ENCODE measurements around the gene PA2G4. TPM values are rescaled to one million over a fixed set of nuclear protein-coding genes. Genes with fewer than 3 reads are reported as not detected.

PA2G4 gene
- total and polyA plus RNA-seq, 2 of the 4 experiments (the other 2 are of a cell fraction) = 158 to 198 TPM

DNA sequence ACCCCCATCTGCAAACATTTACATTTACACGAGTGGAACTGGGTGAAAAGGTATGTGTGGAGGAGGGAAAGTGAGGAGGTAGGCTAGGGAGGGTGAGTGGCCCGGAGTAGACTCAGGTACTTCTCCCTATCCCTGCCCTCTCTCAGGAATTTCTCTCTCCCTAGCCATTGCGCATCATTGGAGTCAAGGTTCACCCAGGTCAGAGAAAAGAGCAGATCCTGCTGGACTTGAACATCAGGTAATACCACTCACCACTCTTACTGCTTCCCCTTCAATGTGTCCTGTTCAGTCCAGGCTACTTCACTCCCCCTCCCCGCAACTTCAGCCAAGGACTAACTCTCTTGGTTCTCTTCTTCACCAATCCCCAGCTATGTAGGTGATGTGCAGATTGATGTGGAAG lies 26.5 kb downstream of the PA2G4 start:
- Histone ChIP-seq H2BK20ac (ENCODE audit: low read depth, low read length) (no peak overlapping the region), H3K9me3 (ENCODE audit: control insufficient read depth, insufficient read depth, low read length) (no peaks in the 10 kb centered on the region), H2BK15ac (ENCODE audit: low read depth, low read length) (no peak overlapping the region), H2BK120ac (ENCODE audit: low read depth, low read length) (no peak overlapping the region), H2BK5ac (ENCODE audit: low read depth, low read length, poor library complexity, severe bottlenecking) (no peak overlapping the region), H3K4ac (ENCODE audit: low read depth, low read length) (no peak overlapping the region), H2AK9ac (replicated peaks; ENCODE audit: low read depth, low read length, poor library complexity) (peak overlapping the region; percentile 77), H2AFZ (replicated peaks; ENCODE audit: low read length, poor library complexity) (no peak overlapping the region), H4K91ac (ENCODE audit: insufficient read depth, low read depth, low read length) (no peak overlapping the region), H3K79me1 (ENCODE audit: low read depth in 1 of 2, low read length in 2 of 2) (peaks cover 44 to 68% of the 10 kb centered on the region in 2 experiments), H3K4me1 (ENCODE audit: control insufficient read depth, insufficient read depth, low read length) (peaks cover 6% of the 10 kb centered on the region; the same call in 1 of the 2 replicates), H3K27me3 (ENCODE audit: control insufficient read depth, insufficient read depth, low read length) (no peaks in the 10 kb centered on the region), H3K4me3 (ENCODE audit: insufficient read depth, low read depth, low read length) (no peak overlapping the region), H3K14ac (replicated peaks; ENCODE audit: low read depth, low read length) (no peak overlapping the region), H3K18ac (ENCODE audit: low read depth, low read length) (no peak overlapping the region), H2AK5ac (ENCODE audit: low read depth, low read length) (0 out of 2 replicates have a peak overlapping the region, but pooled peaks have one; percentile 9), H3K4me2 (ENCODE audit: low read depth, low read length) (no peak overlapping the region), H3K9ac (ENCODE audit: low read depth, low read length) (no peak overlapping the region), H3K36me3 (ENCODE audit: control insufficient read depth, insufficient read depth, low read length) (peaks cover 39% of the 10 kb centered on the region), H4K20me1 (ENCODE audit: insufficient read depth, low read length) (no peaks in the 10 kb centered on the region), H4K8ac (ENCODE audit: low read depth in 2 of 2, low read length in 2 of 2) (no peak overlapping the region), H3K56ac (ENCODE audit: extremely low read depth, insufficient read depth, low read length) (no peak overlapping the region), H3K9me1 (ENCODE audit: insufficient read depth, low read length) (no peaks in the 10 kb centered on the region), H3K27ac (ENCODE audit: insufficient read depth, low read length) (no peak overlapping the region), H4K5ac (ENCODE audit: low read depth, low read length) (no peak overlapping the region), H3K23ac (ENCODE audit: low read depth, low read length) (no peak overlapping the region)
- POLR2A ChIA-PET (ENCODE audit: unreplicated experiment) = no interaction called here
- ATAC-seq (ENCODE audit: low read depth) (no peak), DNase-seq (no peak)
- intact Hi-C loops (cut with micrococcal nuclease) = no loop called here
- in situ Hi-C loops (cut with MboI; ENCODE audit: low sequenced_read_pairs) = no loop called here
- no TSS peak for BruUV-seq (replicated peaks)
- CTCF ChIA-PET = no interaction called here
- TF ChIP-seq SMC3 (IDR thresholded peaks at IDR 0.05; ENCODE audit: low read depth, low read length) = no peak
- no peak for TF ChIP-seq MAZ (IDR thresholded peaks at IDR 0.05; ENCODE audit: borderline replicate concordance, low read depth, low read length)
- TF ChIP-seq MXI1 (IDR thresholded peaks at IDR 0.05; ENCODE audit: borderline replicate concordance, low read depth, low read length) = no peak
- no peak for TF ChIP-seq MAFK (IDR thresholded peaks at IDR 0.05; ENCODE audit: low read depth, low read length)
- TF ChIP-seq, protein P1, sequence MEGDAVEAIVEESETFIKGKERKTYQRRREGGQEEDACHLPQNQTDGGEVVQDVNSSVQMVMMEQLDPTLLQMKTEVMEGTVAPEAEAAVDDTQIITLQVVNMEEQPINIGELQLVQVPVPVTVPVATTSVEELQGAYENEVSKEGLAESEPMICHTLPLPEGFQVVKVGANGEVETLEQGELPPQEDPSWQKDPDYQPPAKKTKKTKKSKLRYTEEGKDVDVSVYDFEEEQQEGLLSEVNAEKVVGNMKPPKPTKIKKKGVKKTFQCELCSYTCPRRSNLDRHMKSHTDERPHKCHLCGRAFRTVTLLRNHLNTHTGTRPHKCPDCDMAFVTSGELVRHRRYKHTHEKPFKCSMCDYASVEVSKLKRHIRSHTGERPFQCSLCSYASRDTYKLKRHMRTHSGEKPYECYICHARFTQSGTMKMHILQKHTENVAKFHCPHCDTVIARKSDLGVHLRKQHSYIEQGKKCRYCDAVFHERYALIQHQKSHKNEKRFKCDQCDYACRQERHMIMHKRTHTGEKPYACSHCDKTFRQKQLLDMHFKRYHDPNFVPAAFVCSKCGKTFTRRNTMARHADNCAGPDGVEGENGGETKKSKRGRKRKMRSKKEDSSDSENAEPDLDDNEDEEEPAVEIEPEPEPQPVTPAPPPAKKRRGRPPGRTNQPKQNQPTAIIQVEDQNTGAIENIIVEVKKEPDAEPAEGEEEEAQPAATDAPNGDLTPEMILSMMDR (conservative IDR thresholded peaks at IDR 0.05; ENCODE audit: low read depth, low read length) = no peak
- TF ChIP-seq RAD21 (IDR thresholded peaks at IDR 0.05; ENCODE audit: low read length) = no peak
- no peak for TF ChIP-seq CEBPB (IDR thresholded peaks at IDR 0.05; ENCODE audit: low read depth, low read length)
- no peak for TF ChIP-seq FOS (IDR thresholded peaks at IDR 0.05; ENCODE audit: low read depth, low read length)
- dilution Hi-C loops (cut with HindIII; ENCODE audit: low sequenced_read_pairs, unreplicated experiment) = no loop called here
- 100% methylated on average over 1 of the region's 4 CpGs; no CpG with 5 or more reads in 1 of the 2 experiments for WGBS, 2 experiments (ENCODE audit: extremely low coverage in 2 of 2, insufficient read length in 1 of 2)
